GM19455 (cell line): ENCODE data around the gene ATP6V1B1.
A peak's percentile ranks its signal among the peaks of the same experiment; 100 is the strongest.
"Not testable (repeated sequence)": the region's sequence is repeated elsewhere in the genome, so short reads cannot be mapped to it uniquely, and the experiment has no call there.

Experiments used
- ATAC-seq: cut with Tn5 transposase; IDR thresholded peaks from one replicate; pipeline ENCODE4 v1.9.1; 2021; ENCODE audit not compliant: unreplicated experiment

Gene ATP6V1B1

GRCh38 chr2:70987386-70987785, 51.7 kb downstream of the ATP6V1B1 start:
- no peak for ATAC-seq

- no peak for ATAC-seq
Measured at GRCh38 chr2:70988151-70988550, 52.5 kb downstream of the ATP6V1B1 start.

GRCh38 chr2:70988726-70989648, 53.3 kb downstream of the ATP6V1B1 start:
- no peak for ATAC-seq

- no peak for ATAC-seq
Measured at GRCh38 chr2:70990216-70990615, 54.5 kb downstream of the ATP6V1B1 start.

GRCh38 chr2:70991142-70991541, 55.4 kb downstream of the ATP6V1B1 start:
- no peak for ATAC-seq

GRCh38 chr2:70991742-70992141, 56.0 kb downstream of the ATP6V1B1 start:
- no peak for ATAC-seq

- ATAC-seq = no peak
Measured at GRCh38 chr2:70992945-70993853, 57.5 kb downstream of the ATP6V1B1 start.

- ATAC-seq = peak; percentile 41
Measured at GRCh38 chr2:70994009-70994698, 58.5 kb downstream of the ATP6V1B1 start.

DNA sequence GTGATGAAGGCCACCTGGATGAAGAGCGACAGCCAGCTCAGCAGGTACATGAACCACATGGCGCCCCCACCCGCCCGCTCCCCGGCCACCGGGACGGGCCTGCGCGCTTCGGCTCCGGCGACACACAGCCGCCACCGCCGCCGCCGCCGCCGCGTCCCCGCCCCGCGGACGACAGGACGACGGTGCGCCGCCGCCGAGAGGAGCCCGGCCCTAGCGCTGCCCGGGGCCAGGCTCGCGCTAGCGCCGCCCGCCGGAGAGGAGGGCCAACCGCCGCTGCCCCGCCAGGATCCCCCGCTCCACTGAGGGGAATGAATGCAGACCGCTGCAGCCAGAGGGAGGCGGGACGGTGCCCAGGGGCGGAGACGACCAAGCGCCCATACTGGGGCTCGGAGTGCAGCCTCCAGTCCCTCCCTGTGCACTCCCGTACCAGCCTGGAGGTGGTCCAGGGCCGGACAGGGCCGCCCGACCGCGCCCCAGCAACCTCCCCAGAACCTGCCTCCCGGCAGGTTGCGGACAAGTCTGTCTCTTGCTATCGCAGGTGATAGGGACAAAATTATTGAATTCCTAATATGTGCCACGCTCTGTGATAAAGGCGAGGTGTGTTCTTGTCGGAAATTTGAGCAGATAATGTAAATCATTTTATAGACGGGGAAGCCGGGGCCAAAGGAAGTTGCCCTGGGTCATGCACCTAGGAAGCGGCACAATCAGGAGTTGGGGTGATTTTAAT, 59.2 kb downstream of the ATP6V1B1 start, which contains the start of gene TEX261:
Gene TEX261 (minus strand): TSS at position 175 of the 727 bp plus-strand sequence. CDS start 116 bp downstream, at position 59.
- peak; percentile 94 for ATAC-seq

GRCh38 chr2:70995426-70995729, 59.7 kb downstream of the ATP6V1B1 start:
- peak; percentile 48 for ATAC-seq

- not testable (repeated sequence) for ATAC-seq
Measured at GRCh38 chr2:70998885-70999284, 63.2 kb downstream of the ATP6V1B1 start.

GRCh38 chr2:70999362-70999761, 63.7 kb downstream of the ATP6V1B1 start:
- no peak for ATAC-seq

DNA sequence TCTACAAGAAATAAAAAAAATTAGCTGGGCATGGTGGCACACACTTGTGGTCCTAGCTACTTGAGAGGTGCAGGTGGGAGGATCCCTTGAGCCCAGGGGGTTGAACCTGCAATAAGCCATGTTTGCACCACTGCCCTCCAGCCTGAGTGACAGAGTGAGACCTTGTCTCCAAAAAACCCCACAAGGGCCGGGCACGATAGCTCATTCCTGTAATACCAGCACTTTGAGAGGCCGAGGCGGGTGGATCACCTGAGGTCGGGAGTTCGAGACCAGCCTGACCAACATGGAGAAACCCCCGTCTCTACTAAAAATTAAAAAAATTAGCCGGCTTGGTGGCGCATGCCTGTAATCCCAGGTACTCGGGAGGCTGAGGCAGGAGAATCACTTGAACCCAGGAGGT, 64.2 kb downstream of the ATP6V1B1 start:
- ATAC-seq = not testable (repeated sequence)

- peak; percentile 88 for ATAC-seq
Measured at GRCh38 chr2:71000780-71001591, 65.3 kb downstream of the ATP6V1B1 start.

- no peak for ATAC-seq
Measured at GRCh38 chr2:71001592-71001927, 65.9 kb downstream of the ATP6V1B1 start.

GRCh38 chr2:71001981-71002570, 66.4 kb downstream of the ATP6V1B1 start:
- no peak for ATAC-seq

- ATAC-seq = no peak
Measured at GRCh38 chr2:71003396-71003795, 67.7 kb downstream of the ATP6V1B1 start.

GRCh38 chr2:71003966-71004755, 68.5 kb downstream of the ATP6V1B1 start:
- no peak for ATAC-seq

DNA sequence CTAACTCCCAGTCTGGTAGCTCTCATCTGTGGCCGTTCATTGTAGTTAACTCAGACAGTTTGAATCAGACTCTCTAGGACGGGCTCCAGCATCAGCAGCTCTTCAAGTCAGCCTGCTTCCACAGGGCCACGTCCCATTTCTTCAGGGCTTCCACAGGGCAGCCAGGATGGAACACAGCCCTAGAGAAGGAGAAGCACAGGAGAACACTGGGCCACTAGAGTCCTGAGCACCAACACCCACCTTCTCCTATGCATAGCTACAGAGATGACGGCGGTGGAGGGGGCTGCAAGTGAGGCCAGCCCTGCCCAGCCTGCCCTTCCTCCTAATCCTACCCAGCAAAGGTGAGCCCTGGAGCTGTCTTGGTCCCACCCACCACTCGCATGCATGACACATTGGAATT, 69.2 kb downstream of the ATP6V1B1 start:
- ATAC-seq = no peak
